ENCODE measurements around the gene GGNBP2.

GRCh38 chr17:36592316-36592715, 47.6 kb downstream of the GGNBP2 start:
- TF ChIP-seq CTCF (IDR thresholded peaks at IDR 0.05) (no peak), POLR2A (IDR thresholded peaks at IDR 0.05) (no peak)

Data from body of pancreas (tissue), 4 donors.